AG08395 (cell line): Measurements from ENCODE around the gene GCNA.
"Not testable (repeated sequence)": the region's sequence is repeated elsewhere in the genome, so short reads cannot be mapped to it uniquely, and the experiment has no call there.

Experiments used
- DNase-seq: peaks from one replicate; pipeline ENCODE4 v3.0.0; 2012; ENCODE audit warnings: mixed read lengths, low spot score

GCNA gene

DNA sequence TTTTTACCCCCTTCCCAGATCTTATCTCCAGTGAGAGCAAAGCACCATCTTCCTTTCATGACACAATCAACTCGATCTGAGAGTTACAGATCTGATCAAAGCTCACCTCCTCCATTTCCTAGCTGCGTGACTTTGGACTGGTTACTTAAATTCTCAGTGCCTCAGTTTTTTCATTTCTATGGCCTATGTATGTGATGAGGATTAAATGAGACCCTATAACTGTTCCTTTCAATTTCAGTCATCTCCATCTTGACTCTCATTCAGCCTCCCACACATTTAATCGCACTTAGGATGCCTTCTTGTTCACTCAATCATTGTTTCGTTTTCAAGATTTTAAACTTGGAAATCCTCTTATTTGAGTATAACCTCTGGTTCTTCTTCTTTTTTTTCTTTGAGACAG is 60.2 kb downstream of the GCNA start:
- no peak for DNase-seq

DNA sequence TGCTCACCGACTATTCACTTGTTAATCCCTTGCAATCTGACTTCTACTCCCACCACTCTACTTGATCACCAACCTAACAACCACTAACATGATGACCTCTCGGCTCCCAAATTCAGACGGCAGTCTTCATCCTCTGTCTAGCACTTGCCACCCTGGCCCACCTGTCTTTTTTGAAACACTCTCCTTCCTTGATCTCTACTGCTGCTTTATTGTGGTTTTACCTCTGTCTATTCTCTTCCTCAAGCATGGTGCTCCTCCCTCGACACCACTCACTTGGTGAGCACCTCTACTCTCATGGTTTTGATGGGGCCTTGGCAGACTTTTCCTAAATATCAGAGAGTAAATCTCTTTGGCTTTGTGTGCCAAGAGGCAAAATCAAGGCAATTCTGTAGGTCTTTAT is 61.8 kb downstream of the GCNA start:
- no peak for DNase-seq

DNA sequence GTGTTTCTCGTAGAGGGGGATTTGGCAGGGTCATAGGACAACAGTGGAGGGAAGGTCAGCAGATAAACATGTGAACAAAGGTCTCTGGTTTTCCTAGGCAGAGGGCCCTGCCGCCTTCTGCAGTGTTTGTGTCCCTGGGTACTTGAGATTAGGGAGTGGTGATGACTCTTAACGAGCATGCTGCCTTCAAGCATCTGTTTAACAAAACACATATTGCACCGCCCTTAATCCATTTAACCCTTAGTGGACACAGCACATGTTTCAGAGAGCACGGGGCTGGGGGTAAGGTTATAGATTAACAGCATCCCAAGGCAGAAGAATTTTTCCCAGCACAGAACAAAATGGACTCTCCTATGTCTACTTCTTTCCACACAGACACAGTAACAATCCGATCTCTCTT is 66.2 kb downstream of the GCNA start:
- not testable (repeated sequence) for DNase-seq

DNA sequence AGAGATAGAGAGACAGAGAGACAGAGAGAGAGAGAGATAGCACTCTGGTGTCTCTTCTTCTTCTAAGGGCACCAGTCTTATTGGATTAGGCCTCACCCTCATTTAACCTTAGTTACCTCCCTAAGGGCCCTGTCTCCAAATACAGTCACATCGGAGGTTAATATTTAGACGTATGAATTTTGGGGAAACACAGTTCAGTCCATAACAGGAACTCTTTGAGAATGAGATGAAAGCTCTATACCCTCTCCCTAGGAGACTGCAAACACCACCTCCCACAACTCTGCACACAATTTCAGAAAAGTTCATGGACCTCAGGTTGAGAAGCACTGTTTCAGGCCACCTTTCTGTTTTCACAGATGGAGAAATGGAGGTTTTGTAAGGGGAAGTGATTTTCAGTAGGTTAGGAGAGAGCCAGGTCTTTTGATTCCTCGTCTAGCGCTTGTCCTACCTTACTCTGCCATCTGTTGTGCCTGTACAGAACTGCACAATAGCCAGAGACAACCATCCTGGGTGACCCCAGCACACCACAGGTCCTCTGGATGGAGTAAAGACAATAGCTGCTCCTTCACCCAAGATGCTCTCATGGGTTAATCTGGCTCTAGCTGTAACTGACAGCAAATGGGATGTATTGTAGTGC is 72.2 kb downstream of the GCNA start:
- no peak for DNase-seq

DNA sequence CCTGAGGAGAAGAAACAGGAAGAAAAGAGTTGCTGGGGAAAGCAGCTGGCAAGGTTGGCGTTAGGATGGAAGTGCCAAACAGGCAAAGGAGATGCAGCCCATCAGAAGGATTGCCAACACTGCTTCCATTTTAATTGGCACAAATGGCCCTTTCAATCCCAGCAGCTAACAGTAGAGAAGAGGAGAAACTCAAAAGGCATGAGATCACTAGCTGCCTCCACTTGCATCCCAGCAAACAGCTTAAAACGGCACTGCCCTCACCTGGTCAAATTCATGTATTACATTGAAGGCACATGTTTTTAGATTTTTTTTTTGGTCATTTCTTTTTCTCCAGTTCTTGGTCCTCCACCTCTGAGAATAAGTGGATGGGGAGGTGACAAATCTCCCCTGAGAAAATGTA is 74.2 kb downstream of the GCNA start:
- DNase-seq = peak; percentile 72

DNA sequence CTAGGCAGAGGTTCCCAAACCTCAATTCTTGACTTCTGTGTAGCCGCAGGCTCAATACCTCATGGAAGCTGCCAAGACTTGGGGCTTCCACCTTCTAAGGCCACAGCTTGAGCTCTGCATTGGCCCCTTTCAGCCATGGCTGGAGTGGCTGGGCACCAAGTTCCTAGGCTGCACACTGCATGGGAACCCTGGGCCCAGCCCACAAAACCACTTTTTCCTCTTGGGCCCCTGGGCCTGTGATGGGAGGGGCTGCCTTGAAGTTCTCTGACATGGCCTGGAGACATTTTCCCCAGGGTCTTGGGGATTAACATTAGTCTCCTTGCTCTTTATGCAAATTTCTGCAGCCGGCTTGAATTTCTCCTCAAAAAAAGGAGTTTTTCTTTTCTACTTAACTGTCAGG is 75.1 kb downstream of the GCNA start:
- DNase-seq = no peak

DNA sequence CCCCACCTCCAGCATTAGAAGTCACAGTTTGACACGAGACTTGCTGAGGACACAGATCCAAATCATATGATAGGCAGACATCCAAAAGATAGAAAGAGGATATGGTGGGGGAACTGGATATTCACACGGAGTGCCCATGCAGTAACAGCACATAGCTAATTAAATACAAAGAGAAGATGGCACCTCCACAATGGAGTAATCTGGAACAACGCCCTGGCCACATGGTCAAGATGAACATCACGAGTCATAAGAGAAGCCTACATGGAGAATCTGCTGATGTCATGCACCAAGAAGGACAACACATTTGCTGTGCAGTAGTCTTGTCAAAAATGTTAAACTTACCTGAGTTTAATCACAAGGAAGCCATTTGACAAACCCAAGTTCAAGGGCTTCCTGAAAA is 79.0 kb downstream of the GCNA start:
- no peak for DNase-seq

DNA sequence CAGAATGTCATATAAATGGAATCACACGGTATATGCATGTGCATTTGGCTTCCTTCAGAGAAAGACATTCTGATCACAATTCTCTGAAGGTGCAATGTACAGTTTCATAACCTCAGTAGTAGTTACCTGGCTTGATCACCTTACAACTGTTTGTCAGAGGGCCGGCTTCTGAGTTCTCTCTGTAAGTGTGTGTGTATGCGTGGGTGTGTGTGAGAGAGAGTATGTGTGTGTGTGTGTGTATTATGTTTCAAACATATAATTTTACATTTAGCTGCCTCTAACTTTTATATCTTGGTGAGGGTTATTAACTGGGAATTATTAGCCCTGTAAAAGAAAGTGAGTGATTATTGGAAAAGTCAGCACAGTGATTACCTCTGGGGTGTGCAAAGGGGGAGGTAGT is 81.1 kb downstream of the GCNA start:
- DNase-seq = no peak

DNA sequence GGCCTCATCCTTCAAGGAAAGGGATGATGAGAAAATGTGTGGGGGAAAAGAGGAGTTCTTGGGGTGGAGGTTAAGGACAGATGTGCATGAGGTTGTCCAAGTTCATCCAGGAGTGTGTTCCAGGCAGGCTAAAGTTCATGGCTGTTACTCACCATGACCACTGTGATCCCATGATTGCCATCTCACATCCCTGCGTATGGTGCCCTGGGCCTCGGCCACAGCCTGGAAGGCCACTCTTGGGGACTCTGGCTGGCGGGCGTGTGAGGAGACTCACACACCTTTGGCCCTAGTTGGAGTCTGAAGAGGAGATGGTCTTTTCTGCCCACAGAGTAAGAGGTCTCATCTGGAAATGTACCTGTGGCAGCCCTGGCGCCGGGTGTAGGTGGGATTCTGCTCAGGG is 81.7 kb downstream of the GCNA start:
- no peak for DNase-seq

DNA sequence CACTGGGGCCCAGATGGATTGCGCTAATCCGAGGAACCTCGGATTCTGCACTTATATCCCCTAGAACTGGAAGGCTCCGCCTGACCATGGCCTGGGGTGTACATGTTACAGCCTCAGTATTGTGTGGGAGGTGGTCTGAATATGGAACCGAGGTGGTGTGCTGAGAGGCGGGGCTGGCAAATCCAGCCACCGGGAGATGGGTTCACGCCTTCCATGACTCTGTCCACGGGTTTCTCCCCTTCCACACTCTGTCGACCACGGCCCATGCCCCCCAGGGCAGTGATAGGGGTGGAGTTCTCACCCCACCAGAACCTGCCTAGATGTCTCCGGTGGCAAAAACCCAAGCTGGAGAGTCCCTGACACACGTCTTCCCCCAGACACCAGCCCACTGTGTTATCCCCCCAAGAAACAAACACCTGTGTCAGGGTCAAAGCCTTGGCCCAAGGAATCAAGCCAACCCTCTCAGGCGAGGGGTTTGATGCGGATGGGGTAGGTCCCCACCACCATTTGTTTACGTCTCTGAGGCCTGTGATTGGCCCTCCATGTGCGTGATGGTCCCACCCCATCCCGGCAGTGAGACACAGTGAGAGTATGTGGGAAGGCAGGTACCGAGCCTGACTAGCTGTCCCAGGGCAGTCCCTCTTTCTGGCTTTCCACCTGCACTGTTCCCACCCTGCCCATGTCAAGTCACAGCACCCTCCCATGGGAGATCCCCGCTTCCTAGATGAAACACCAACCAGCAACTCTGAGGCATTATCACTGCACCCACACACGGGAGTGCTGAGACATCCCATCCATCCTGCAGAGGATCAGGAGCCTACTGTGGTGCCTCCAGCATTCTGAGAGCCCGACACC is 82.6 kb downstream of the GCNA start:
- DNase-seq = no peak

DNA sequence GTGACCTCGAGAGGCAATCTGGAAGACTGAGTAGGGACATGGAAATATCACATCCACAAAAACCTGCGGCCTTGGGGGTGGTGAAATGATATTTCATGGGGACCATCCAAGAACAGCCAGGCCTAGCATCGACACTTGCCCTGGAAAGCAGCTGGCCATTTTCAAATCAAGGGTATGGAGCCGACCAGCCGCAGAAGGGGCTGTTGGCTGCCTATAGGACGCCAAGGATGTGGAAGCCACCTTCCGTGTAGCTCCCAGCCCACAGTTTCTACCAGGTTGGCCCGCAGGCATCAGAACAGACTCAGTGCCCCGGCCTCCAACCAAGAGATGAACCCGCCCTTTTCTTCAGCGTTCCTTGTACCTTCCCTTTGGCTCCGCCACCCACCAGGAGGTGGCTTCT is 83.7 kb downstream of the GCNA start:
- no peak for DNase-seq

DNA sequence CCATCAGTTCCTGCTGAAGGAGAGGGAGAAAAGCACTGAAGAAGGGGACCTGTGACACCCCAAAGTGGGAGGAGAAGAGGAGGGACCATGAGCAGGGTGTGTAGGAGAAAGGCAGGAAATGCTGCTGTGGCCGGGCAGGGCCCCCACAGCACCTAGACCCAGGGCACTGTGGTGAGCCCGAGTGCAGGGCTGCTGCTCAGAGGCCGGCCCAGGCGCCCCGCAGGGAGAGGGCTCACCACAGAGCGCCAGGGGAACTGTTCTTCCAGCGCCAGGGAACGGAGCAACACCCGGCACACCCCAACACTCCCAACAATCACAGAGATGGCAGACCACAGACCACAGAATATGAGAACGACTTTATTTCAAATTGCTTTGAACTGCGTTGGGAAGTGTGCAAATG is 84.4 kb downstream of the GCNA start:
- not testable (repeated sequence) for DNase-seq
